Neural crest cell (in vitro differentiated cells): ENCODE measurements around the gene CASK. TPM values are rescaled to one million over a fixed set of nuclear protein-coding genes. Genes with fewer than 3 reads are reported as not detected.

Experiments
- DNase-seq: peaks from one replicate; pipeline ENCODE4 v3.0.0; 2021; ENCODE audit warnings: low read depth, mixed read lengths, low spot score
- H3K27ac Mint-ChIP-seq: one replicate; pipeline ENCODE4 v1.8.0; 2021; ENCODE audit warnings: mild to moderate bottlenecking, mixed read lengths; ENCODE audit not compliant: unreplicated experiment
- H3K27me3 Mint-ChIP-seq: 2 replicates; pipeline ENCODE4 v1.8.0; 2021; ENCODE audit warnings: low read depth, mild to moderate bottlenecking, mixed read lengths
- H3K36me3 Mint-ChIP-seq: 2 replicates; pipeline ENCODE4 v1.8.0; 2021; ENCODE audit warnings: low read depth, mild to moderate bottlenecking, mixed read lengths
- H3K4me1 Mint-ChIP-seq: 2 replicates; pipeline ENCODE4 v1.8.0; 2021; ENCODE audit warnings: mixed read lengths
- H3K4me3 Mint-ChIP-seq: one replicate; pipeline ENCODE4 v1.8.0; 2021; ENCODE audit warnings: mild to moderate bottlenecking, mixed read lengths
- H3K9me3 Mint-ChIP-seq: 2 replicates; pipeline ENCODE4 v1.8.0; 2021; ENCODE audit warnings: mixed read lengths
- CTCF ChIP-seq: fragments of 200-600 bp; sonication (generic); conservative IDR thresholded peaks from 2 replicates; pipeline ENCODE4 v1.5.0; 2021; ENCODE audit warnings: antibody characterized with exemption, mild to moderate bottlenecking
- total RNA-seq: library from RNA; stranded (reverse); gene quantifications from 2 replicates; pipeline ENCODE4 v1.2.1, GENCODE V29; 2021

CASK gene
- total RNA-seq, 1 donor from 2014 or later, result 57.8 TPM

GRCh38 chrX:41922431-41923151 is 763 bp downstream of the CASK start:
- no peaks in the 10 kb centered on the region for H3K27me3 Mint-ChIP-seq
- no peaks in the 10 kb centered on the region for H3K9me3 Mint-ChIP-seq
- peaks cover 26% of the 10 kb centered on the region for H3K4me1 Mint-ChIP-seq
- peak overlapping the region; percentile 48 for H3K27ac Mint-ChIP-seq
- H3K4me3 Mint-ChIP-seq, result peak overlapping the region; percentile 97
- TF ChIP-seq CTCF, result no peak
- DNase-seq, result peak; percentile 28
- no peaks in the 10 kb centered on the region for H3K36me3 Mint-ChIP-seq

- Mint-ChIP-seq H3K9me3 (no peaks in the 10 kb centered on the region), H3K36me3 (no peaks in the 10 kb centered on the region), H3K27me3 (no peaks in the 10 kb centered on the region), H3K27ac (peak overlapping the region; percentile 48), H3K4me3 (peak overlapping the region; percentile 97), H3K4me1 (peaks cover 29% of the 10 kb centered on the region)
- TF ChIP-seq CTCF, result no peak
- no peak for DNase-seq
These were observed 1.6 kb downstream of the CASK start for GRCh38 chrX:41921492-41922430.

- peaks cover 36% of the 10 kb centered on the region for H3K4me1 Mint-ChIP-seq
- no peak for DNase-seq
- no peak for TF ChIP-seq CTCF
- no peaks in the 10 kb centered on the region for H3K27me3 Mint-ChIP-seq
- no peaks in the 10 kb centered on the region for H3K9me3 Mint-ChIP-seq
- no peak overlapping the region for H3K4me3 Mint-ChIP-seq
- peaks cover 3% of the 10 kb centered on the region for H3K36me3 Mint-ChIP-seq
- no peak overlapping the region for H3K27ac Mint-ChIP-seq
These were observed 3.5 kb downstream of the CASK start for GRCh38 chrX:41919870-41920269.

- no peak for TF ChIP-seq CTCF
- Mint-ChIP-seq H3K4me1 (peaks cover 40% of the 10 kb centered on the region), H3K4me3 (no peak overlapping the region), H3K9me3 (no peaks in the 10 kb centered on the region), H3K27ac (no peak overlapping the region), H3K36me3 (peaks cover 3% of the 10 kb centered on the region), H3K27me3 (no peaks in the 10 kb centered on the region)
- no peak for DNase-seq
These were observed 5.8 kb downstream of the CASK start for GRCh38 chrX:41917517-41917916.

- Mint-ChIP-seq H3K4me3 (no peak overlapping the region), H3K4me1 (peaks cover 26% of the 10 kb centered on the region), H3K36me3 (peaks cover 3% of the 10 kb centered on the region), H3K9me3 (peaks cover under 1% of the 10 kb centered on the region), H3K27me3 (no peaks in the 10 kb centered on the region), H3K27ac (no peak overlapping the region)
- no peak for DNase-seq
- TF ChIP-seq CTCF, result no peak
These were observed 9.9 kb downstream of the CASK start for GRCh38 chrX:41913476-41913875.
